Psoas muscle (tissue), 8 donors: Measurements from ENCODE around the gene RAB9A. TPM values are rescaled to one million over a fixed set of nuclear protein-coding genes. Genes with fewer than 3 reads are reported as not detected.

Source experiments
- ATAC-seq, 4 donors: fragments of 200-7000 bp; cut with Tn5 transposase; one replicate each; pipeline ENCODE4 v1.9.1; 2020; ENCODE audit warnings: moderate library complexity in 3 of 4, mild to moderate bottlenecking in 2 of 4
- DNase-seq, 2 donors: peaks; one replicate each; pipeline ENCODE4 v3.0.0-alpha.2; 2020
- H3K27ac ChIP-seq: fragments of 200-600 bp; one replicate; pipeline ENCODE4 v1.8.0; 2022
- H3K27me3 ChIP-seq, 3 donors: fragments of 200-600 bp in 1 of 3; one replicate each; pipeline versions ENCODE4 v1.6.1 to v1.8.0; 2013 to 2022; ENCODE audit warnings: low read length in 2 of 3, mild to moderate bottlenecking in 2 of 3, moderate library complexity in 1 of 3; ENCODE audit not compliant: insufficient read depth in 3 of 3
- H3K36me3 ChIP-seq, 2 donors: fragments of 200-600 bp in 1 of 2; one replicate each; pipeline versions ENCODE4 v1.6.1 to v1.8.0; 2013 to 2022; ENCODE audit warnings: low read depth in 1 of 2, mild to moderate bottlenecking in 1 of 2, moderate library complexity in 1 of 2; ENCODE audit not compliant: insufficient read depth in 1 of 2
- H3K4me1 ChIP-seq: fragments of 200-600 bp; one replicate; pipeline ENCODE4 v1.8.0; 2022
- H3K4me3 ChIP-seq: fragments of 200-600 bp; one replicate; pipeline ENCODE4 v1.8.0; 2022; ENCODE audit warnings: mild to moderate bottlenecking
- H3K9me3 ChIP-seq: fragments of 200-600 bp; one replicate; pipeline ENCODE4 v1.8.0; 2022
- CTCF ChIP-seq: fragments of 200-600 bp; IDR thresholded peaks from one replicate; pipeline ENCODE4 v1.8.0; 2022; ENCODE audit warnings: antibody characterized with exemption
- WGBS, 3 donors: extraction: QIAGEN DNeasy Blood & Tissue Kit; methylation state at CpG; one replicate each; pipeline versions ENCODE4 v1.1.6 to v1.1.7; 2013; 5-methylcytosine and 5-hydroxymethylcytosine counted together
- intact Hi-C, 2 donors: fragments of 100-400 bp; cut with DNase I; formaldehyde crosslinking; loops; one replicate each; pipeline versions ENCODE4 v1.11.0 to v1.14.2; 2022
- polyA plus RNA-seq, 3 donors: library from polyadenylated mRNA; stranded (reverse); fragments of 200-250 nt; gene quantifications; one replicate each; pipeline ENCODE4 v1.2.3, GENCODE V29; 2013
- total RNA-seq, 4 donors: library from RNA; stranded (reverse); fragmentation: NEBNext Ultra II Directional in 2 of 4; extraction: Animal tissue kit (Norgen Biotek cat#: 25700) in 2 of 4; gene quantifications; one replicate each; pipeline versions ENCODE4 v1.2.1 to v1.2.4, GENCODE V29; 2021 to 2023
- donor health status: healthy with polysubstance abuse.
- donor health status: DM: no; HTN: no; CAD: no; lungs with moderate emphysema.
- donor health status: Bipolar disorder and iron deficiency.
- donor health status: healthy.
- donor health status: DM: yes; HTN: yes; CAD: no.
- donor health status: DM: no; HTN: no; CAD: no.
- donor health status: DM: no; HTN: no; CAD: no.
- donor health status: DM: yes; HTN: yes; CAD: no.

RAB9A gene
- total and polyA plus RNA-seq, 7 donors = 13.0 to 25.4 (median 14.8) TPM

DNA sequence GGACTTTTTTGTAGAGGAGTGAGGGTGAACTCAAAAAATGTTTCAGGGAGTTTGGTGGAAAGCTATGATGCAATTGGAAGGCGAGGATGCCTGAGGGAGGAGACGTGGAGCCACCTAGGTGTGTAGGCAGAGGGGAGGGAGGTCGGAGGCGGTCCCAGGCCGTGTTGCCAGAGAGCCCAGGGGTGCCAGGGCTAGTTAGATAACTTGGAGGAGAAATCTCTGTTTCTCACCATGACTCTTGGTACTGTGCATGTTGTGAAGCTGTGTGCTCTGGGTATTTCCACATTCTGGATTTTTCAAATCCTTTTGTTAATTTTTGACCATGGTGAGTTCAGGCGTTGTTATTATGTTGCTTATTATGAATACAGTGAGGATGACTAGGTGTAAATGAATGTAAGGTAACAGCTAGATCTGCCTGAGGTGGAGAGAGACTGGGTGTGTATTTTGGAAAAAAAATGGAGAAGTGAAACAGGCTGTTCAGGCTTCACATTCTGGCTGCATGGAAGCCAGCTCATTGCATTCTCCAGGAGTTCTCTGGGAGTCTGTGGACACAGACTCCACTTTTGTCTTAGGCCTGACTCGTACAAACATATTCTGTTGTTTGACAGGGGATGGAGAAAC, 4.5 kb downstream of the RAB9A start:
- 45 to 66% (median 58%) methylated on average over 7 of the region's 7 CpGs for whole genome bisulfite sequencing, 3 donors
- TF ChIP-seq CTCF = no peak
- H3K4me3 ChIP-seq = no peak overlapping the region
- peaks cover 24% of the 10 kb centered on the region for H3K4me1 ChIP-seq
- ATAC-seq (no peak), DNase-seq (no peak)
- intact Hi-C loops = no loop called here
- H3K9me3 ChIP-seq = no peaks in the 10 kb centered on the region
- H3K27me3 ChIP-seq = peaks cover 0 to 5% (median 0%) of the 10 kb centered on the region in 3 donors
- no peaks in the 10 kb centered on the region for H3K36me3 ChIP-seq
- peak overlapping the region; percentile 37 for H3K27ac ChIP-seq

GRCh38 chrX:13694359-13694758, 5.4 kb downstream of the RAB9A start:
- 53 to 57% (median 54%) methylated on average over 2 of the region's 2 CpGs for WGBS, 3 donors
- intact Hi-C loops = no loop called here
- no peak for DNase-seq
- H3K27me3 ChIP-seq = peaks cover 0 to 10% (median 0%) of the 10 kb centered on the region in 3 donors
- H3K36me3 ChIP-seq = no peaks in the 10 kb centered on the region
- peak overlapping the region; percentile 53 for H3K27ac ChIP-seq
- no peak for ATAC-seq
- H3K4me3 ChIP-seq = peak overlapping the region; percentile 28
- H3K4me1 ChIP-seq = peaks cover 27% of the 10 kb centered on the region
- no peaks in the 10 kb centered on the region for H3K9me3 ChIP-seq
- no peak for TF ChIP-seq CTCF

- H3K4me3 ChIP-seq = peak overlapping the region; percentile 28
- no peak for DNase-seq
- no peak for TF ChIP-seq CTCF
- peaks cover 0 to 10% (median 0%) of the 10 kb centered on the region in 3 donors for H3K27me3 ChIP-seq
- peaks cover 27% of the 10 kb centered on the region for H3K4me1 ChIP-seq
- 14 to 33% (median 25%) methylated on average over 8 of the region's 8 CpGs for WGBS, 3 donors
- no peaks in the 10 kb centered on the region for H3K36me3 ChIP-seq
- intact Hi-C loops = no loop called here
- peak overlapping the region; percentile 53 for H3K27ac ChIP-seq
- no peaks in the 10 kb centered on the region for H3K9me3 ChIP-seq
- ATAC-seq = peak; percentile 44 to 73 (median 54)
These were observed 6.1 kb downstream of the RAB9A start for GRCh38 chrX:13694983-13695382.

DNA sequence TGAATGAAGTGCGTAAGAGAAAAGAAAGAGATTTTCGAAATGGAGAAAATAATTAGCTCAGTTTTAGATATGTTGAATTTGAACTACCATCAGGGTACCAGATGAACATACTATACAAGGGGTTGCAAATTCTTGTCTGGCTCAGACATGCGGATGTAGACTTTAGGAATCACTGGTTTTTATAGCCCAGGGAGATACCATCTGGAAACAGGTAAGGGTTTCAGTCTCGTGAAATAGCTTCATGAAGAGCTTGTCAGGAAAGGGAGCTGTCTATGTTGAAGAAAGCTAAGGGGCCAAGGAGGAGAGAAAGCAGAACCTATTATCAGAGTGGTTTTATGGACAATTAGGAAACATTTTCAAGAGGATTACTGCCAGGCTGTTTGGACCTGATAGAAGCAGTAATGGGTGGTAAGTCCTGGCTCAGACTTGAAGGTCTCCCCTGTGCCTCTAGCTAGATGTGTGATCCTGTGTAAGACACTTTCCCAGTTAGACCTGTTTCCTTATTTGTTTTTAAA, 6.7 kb downstream of the RAB9A start:
- no peak for TF ChIP-seq CTCF
- WGBS, 3 donors = 79 to 86% (median 80%) methylated on average over 4 of the region's 4 CpGs
- Histone ChIP-seq H3K4me3 (peak overlapping the region; percentile 28), H3K27me3 (peaks cover 0 to 5% (median 0%) of the 10 kb centered on the region in 3 donors), H3K27ac (no peak overlapping the region), H3K4me1 (peaks cover 27% of the 10 kb centered on the region), H3K36me3 (no peaks in the 10 kb centered on the region), H3K9me3 (no peaks in the 10 kb centered on the region)
- DNase-seq (no peak), ATAC-seq (no peak)
- intact Hi-C loops = no loop called here
